Testis (tissue), 2 donors: Measurements from ENCODE around the gene CACUL1.

Source experiments
- CTCF ChIP-seq, 3 experiments: fragments of 450-650 bp in 2 of 3; fragments of 200-600 bp in 1 of 3; sonication (generic) in 1 of 3; IDR thresholded peaks; one replicate each; pipeline ENCODE4 v1.5.1; 2016 to 2019; ENCODE audit warnings: antibody characterized with exemption in 3 of 3, mild to moderate bottlenecking in 2 of 3, moderate library complexity in 1 of 3
- POLR2A ChIP-seq: fragments of 450-650 bp; IDR thresholded peaks from one replicate; pipeline ENCODE4 v1.6.1; 2017; ENCODE audit warnings: antibody characterized with exemption, mild to moderate bottlenecking, moderate library complexity

DNA sequence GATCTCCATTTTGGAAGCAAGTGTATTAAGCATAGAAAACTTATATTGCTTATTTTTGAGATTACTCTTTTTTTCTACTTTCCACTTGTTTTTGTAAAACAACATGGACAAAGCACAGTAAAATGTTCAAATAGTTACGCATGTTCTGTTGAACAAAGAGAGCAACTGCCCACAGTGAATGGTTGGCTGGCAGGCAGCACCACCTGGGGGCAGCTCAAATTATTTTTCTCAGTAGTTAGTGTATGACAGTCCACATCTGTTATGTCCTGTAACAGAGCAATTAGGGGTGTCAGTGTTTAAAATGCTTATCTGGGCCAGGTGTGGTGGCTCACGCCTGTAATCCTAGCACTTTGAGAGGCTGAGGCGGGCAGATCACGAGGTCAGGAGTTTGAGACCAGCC is 46.1 kb upstream of the CACUL1 start:
- no peak for TF ChIP-seq POLR2A
- peak in 2 of 3 experiments; percentile 34 to 46 for TF ChIP-seq CTCF (IDR thresholded peaks at IDR 0.05)
